Heart left ventricle (tissue), 13 donors: Measurements from ENCODE around the gene ZNF43.
"Not testable (repeated sequence)": the region's sequence is repeated elsewhere in the genome, so short reads cannot be mapped to it uniquely, and the experiment has no call there.

Experiments used
- CTCF ChIP-seq, 12 donors: fragments of 200-600 bp; sonication (generic) in 4 of 12; IDR thresholded peaks; one replicate each; pipeline versions ENCODE4 v1.5.0 to v1.8.0; 2018 to 2022; ENCODE audit warnings: antibody characterized with exemption in 12 of 12, mild to moderate bottlenecking in 5 of 12
- POLR2A ChIP-seq, 2 donors: fragments of 450-650 bp; IDR thresholded peaks; one replicate each; pipeline ENCODE4 v1.6.1; 2017; ENCODE audit warnings: antibody characterized with exemption in 2 of 2, mild to moderate bottlenecking in 2 of 2, moderate library complexity in 2 of 2
- donor health status: ischemic (EF 13 %, LVEDD 7.1; RV severe dilation, severe dysfunction).
- donor health status: DM: no; HTN: yes; CAD: no.
- donor health status: DM: no; HTN: no; CAD: no.
- donor health status: ischemic (EF 25% LVEDD 6.9; RV normal size, moderate dysfunction).
- donor health status: ischemic (EF 25% LVEDD 5.7; RV mildly dilated, moderate dysfunction).
- donor health status: ischemic (EF 35%, LVEDD 5.7; RV mildly dilated, moderate dysfunction).
- donor health status: nonischemic (EF 11% LVEDD 7.7; RV severe dilation, severe dysfunction).
- donor health status: DM: yes; HTN: yes; CAD: no.
- donor health status: PGD.
- donor health status: ischemic (EF 29% LVEDD 5.4; RV normal size, mild dysfunction).
- donor health status: nonischemic (EF 23%, LVEDD 6.1; RV moderate dilation, normal function).

GRCh38 chr19:21885516-21885915 lies 49.5 kb upstream of the ZNF43 start:
- not testable (repeated sequence) for TF ChIP-seq CTCF, POLR2A (IDR thresholded peaks at IDR 0.05)
